ENCODE data around the gene ABCG1. TPM values are rescaled to one million over a fixed set of nuclear protein-coding genes. Genes with fewer than 3 reads are reported as not detected.

Gene ABCG1
- total RNA-seq, 2 experiments from 2014 or later: 16.7 to 17.3 TPM

- Histone ChIP-seq H3K4me2 (ENCODE audit: low read length) (peak overlapping the region; percentile 16; the same call in 1 of the 2 replicates), H3K9me2 (ENCODE audit: insufficient read depth, low read length) (no peaks in the 10 kb centered on the region), H3K79me2 (ENCODE audit: insufficient read depth, low read depth, low read length) (no peaks in the 10 kb centered on the region), H2AFZ (ENCODE audit: low read length) (peak overlapping the region; percentile 44), H3K36me3 (ENCODE audit: insufficient read depth, low read length) (no peaks in the 10 kb centered on the region), H3K4me1 (ENCODE audit: insufficient read depth, low read length, poor library complexity, severe bottlenecking) (peaks cover 73% of the 10 kb centered on the region), H3K27ac (ENCODE audit: low read depth, low read length, poor library complexity, severe bottlenecking) (no peak overlapping the region), H4K20me1 (ENCODE audit: insufficient read depth, low read length) (no peaks in the 10 kb centered on the region), H3K4me3 (ENCODE audit: low read depth, low read length, poor library complexity, severe bottlenecking) (no peak overlapping the region), H3K9me3 (ENCODE audit: low read length) (no peaks in the 10 kb centered on the region; the same call in 1 of the 2 replicates)
- peak; percentile 26 for DNase-seq (ENCODE audit: low spot score)
- no peak for TF ChIP-seq EZH2phosphoT487 (IDR thresholded peaks at IDR 0.05; ENCODE audit: borderline replicate concordance, low read depth, low read length)
- TF ChIP-seq CTCF (conservative IDR thresholded peaks at IDR 0.05; ENCODE audit: low read length): no peak
- BruUV-seq (replicated peaks): no TSS peak
- ChIA-PET POLR2A (interaction anchor here (0.8 kb wide), 1 partner anchor 34 kb away, joined by 4 read pairs; no protein-coding TSS in a partner anchor), CTCF (ENCODE audit: unreplicated experiment) (no interaction called here)
- intact Hi-C loops (cut with micrococcal nuclease; ENCODE audit: unreplicated experiment): no loop called here
Observed at GRCh38 chr21:42195378-42196031, 23.4 kb upstream of the ABCG1 start.

- ChIA-PET CTCF (ENCODE audit: unreplicated experiment) (no interaction called here), POLR2A (interaction anchor here (0.7 to 2.9 kb wide), 8 partner anchors 10 to 86 kb away, joined by 3 to 26 read pairs (median 4); no protein-coding TSS in a partner anchor)
- Histone ChIP-seq H3K9me3 (ENCODE audit: low read length) (no peaks in the 10 kb centered on the region; the same call in 1 of the 2 replicates), H4K20me1 (ENCODE audit: insufficient read depth, low read length) (no peaks in the 10 kb centered on the region), H3K79me2 (ENCODE audit: insufficient read depth, low read depth, low read length) (no peaks in the 10 kb centered on the region), H3K27ac (ENCODE audit: low read depth, low read length, poor library complexity, severe bottlenecking) (peak overlapping the region; percentile 61), H2AFZ (ENCODE audit: low read length) (peak overlapping the region; percentile 73), H3K9me2 (ENCODE audit: insufficient read depth, low read length) (no peaks in the 10 kb centered on the region), H3K4me1 (ENCODE audit: insufficient read depth, low read length, poor library complexity, severe bottlenecking) (peaks cover 67% of the 10 kb centered on the region), H3K36me3 (ENCODE audit: insufficient read depth, low read length) (no peaks in the 10 kb centered on the region), H3K4me2 (ENCODE audit: low read length) (peak overlapping the region; percentile 72), H3K4me3 (ENCODE audit: low read depth, low read length, poor library complexity, severe bottlenecking) (peak overlapping the region; percentile 47)
- intact Hi-C loops (cut with micrococcal nuclease; ENCODE audit: unreplicated experiment): no loop called here
- TSS peak; percentile 87 for BruUV-seq (replicated peaks)
- TF ChIP-seq EZH2phosphoT487 (IDR thresholded peaks at IDR 0.05; ENCODE audit: borderline replicate concordance, low read depth, low read length): no peak
- no peak for TF ChIP-seq CTCF (conservative IDR thresholded peaks at IDR 0.05; ENCODE audit: low read length)
- peak; percentile 79 for DNase-seq (ENCODE audit: low spot score)
Observed at GRCh38 chr21:42198929-42199867, 19.7 kb upstream of the ABCG1 start.
